GM12872 (cell line): ENCODE results near the gene CTNNA1.

Source experiments
- TF ChIP-seq, protein P1 (sequence below): IDR thresholded peaks from 3 replicates; pipeline ENCODE4 v1.5.1; 2011; ENCODE audit warnings: low read depth, mild to moderate bottlenecking, low read length, moderate library complexity; ENCODE audit not compliant: insufficient read depth

The CTNNA1 gene

DNA sequence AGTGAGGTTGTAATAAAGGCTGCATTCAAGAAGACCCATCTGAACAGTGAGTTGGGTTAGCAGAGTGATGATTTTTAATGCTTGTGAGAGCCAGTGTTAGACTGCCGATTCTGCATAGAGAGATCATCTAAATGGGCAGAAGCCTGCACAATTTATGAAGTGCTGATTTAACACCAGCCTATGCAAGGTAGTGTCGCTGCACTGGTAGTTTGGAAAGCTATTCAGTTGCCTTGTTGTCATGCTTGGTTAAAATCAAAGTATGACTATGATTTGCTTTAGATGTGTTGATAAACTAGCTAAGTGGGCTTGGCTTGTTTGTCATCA is 122.3 kb downstream of the CTNNA1 start:
- TF ChIP-seq, protein P1, sequence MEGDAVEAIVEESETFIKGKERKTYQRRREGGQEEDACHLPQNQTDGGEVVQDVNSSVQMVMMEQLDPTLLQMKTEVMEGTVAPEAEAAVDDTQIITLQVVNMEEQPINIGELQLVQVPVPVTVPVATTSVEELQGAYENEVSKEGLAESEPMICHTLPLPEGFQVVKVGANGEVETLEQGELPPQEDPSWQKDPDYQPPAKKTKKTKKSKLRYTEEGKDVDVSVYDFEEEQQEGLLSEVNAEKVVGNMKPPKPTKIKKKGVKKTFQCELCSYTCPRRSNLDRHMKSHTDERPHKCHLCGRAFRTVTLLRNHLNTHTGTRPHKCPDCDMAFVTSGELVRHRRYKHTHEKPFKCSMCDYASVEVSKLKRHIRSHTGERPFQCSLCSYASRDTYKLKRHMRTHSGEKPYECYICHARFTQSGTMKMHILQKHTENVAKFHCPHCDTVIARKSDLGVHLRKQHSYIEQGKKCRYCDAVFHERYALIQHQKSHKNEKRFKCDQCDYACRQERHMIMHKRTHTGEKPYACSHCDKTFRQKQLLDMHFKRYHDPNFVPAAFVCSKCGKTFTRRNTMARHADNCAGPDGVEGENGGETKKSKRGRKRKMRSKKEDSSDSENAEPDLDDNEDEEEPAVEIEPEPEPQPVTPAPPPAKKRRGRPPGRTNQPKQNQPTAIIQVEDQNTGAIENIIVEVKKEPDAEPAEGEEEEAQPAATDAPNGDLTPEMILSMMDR: no peak

DNA sequence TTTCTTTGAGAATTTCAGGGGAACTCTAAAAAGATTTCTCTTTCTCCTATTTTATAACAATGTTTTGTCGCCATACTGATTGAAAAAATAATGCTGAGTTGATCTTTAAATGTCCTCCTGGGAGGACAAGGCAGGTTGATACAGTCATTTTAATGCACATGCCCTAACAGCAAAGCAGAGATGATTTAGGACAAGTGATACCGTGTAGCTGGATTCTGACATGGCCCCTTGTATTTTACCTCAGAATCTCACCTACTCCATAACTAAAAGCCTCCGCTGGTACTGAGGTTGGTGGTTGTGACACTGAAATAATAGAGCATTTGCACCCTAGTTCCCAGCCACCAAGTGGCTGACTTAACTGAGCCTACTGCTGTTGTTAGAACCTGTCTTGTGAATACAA is 122.7 kb downstream of the CTNNA1 start:
- TF ChIP-seq, protein P1: no peak

DNA sequence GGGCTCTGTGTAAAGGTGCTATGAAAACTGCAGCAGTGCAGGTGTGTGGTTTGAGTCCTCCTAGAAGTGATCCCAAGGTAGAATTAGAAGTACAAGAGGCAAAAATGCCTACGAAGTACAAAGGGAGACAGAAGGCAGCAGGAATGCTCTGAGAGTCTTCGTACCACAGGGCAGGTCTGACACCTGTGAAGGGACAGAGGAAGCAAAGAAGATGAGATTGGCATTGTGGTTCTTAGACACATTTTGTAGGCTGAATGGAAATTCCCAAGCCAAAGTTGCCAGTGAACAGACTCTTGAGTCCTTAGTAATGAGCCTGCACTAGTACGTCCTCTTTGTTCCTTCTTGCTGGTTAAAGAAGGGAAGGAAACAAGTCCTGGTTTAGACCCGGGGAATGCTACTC is 123.6 kb downstream of the CTNNA1 start:
- TF ChIP-seq, protein P1: no peak

DNA sequence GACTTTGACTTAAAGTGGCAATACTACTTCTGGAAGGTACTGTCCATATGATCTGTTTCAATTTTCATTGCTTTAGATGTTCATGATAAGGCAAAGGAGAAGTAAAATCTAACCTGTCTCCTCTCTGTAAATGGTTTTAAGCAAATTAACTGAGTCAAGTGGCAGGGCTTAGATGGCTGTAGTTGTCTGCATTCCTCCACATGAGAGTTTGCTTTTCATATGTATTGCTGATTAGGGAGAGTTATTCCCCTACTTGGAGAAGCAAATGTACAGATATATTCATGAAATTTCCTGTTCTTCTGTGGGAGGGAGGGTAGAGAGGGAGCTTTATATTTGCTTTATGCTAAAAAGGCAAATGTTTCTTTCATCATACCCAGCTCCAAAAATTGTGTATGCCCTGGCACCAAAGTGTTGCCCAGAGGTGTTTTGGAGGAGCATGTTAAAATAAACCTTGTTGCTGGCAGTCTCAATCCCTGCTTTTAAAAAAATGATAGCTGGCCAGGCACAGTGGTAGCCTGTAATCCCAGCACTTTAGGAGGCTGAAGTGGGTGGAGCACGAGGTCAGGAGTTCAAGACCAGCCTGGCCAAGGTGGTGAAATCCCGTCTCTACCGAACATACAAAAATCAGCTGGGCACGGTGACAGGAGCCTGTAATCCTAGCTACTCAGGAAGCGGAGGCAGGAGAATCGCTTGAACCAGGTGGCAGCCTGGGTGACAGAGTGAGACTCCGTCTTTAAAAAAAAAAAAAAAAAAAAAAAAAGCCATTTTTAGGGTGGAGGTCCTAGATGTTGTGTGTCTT is 125.4 kb downstream of the CTNNA1 start:
- TF ChIP-seq, protein P1: no peak

DNA sequence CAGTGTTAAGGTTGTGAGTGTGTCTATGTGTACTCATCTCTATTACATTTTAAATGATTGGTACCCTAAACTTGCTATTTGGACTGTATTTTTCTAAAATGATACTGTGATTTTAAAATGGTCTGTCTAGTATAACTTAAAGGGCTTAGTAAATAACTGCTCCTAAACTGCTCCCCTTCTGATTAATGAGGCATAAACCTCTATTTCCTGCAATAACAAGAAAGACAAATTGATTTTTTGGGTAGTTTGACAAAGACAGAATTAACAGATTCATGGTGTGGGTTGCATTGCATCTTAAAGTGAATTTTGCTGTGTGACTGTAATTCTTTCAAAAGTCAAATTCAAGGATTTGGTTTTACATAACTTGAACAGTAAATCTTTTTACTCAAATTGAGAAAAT is 130.0 kb downstream of the CTNNA1 start:
- TF ChIP-seq, protein P1: no peak

DNA sequence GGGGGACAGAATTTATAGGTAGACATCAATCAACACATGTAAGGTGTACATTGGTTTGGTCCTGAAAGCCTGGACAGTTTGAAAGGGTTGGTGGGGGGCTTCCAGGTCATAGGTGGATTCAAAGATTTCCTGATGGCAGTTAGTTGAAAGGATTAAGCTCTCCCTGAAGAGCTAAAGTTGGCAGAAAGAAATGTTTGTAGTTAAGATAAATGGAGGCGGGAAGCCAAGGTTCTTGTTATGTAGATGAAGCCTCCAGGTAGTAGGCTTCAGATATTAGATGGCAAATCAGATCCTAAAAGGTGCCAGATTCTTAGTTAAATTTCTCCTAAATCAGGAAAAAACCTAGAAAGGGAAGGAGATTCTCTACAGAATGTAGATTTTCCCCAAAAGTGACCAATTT is 130.9 kb downstream of the CTNNA1 start:
- TF ChIP-seq, protein P1: no peak

DNA sequence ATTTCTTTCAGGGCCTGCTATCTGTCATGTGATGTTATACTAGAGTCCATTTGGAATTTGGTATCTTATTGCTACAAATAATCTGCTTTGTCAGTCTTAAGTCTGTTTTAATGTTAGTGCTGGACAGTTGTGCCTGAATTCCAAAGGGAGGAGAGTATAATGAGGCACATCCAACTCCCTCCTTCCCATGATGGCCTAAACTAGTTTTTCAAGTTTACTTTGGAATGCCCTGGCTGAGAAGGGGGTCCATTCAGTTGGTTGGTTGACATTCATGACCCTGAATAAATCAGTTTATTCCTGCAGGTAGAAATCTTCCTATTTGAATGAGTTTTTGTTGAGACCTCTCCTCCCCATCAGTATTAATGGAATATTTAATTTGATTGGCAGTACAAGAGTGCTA is 131.3 kb downstream of the CTNNA1 start:
- TF ChIP-seq, protein P1: no peak

DNA sequence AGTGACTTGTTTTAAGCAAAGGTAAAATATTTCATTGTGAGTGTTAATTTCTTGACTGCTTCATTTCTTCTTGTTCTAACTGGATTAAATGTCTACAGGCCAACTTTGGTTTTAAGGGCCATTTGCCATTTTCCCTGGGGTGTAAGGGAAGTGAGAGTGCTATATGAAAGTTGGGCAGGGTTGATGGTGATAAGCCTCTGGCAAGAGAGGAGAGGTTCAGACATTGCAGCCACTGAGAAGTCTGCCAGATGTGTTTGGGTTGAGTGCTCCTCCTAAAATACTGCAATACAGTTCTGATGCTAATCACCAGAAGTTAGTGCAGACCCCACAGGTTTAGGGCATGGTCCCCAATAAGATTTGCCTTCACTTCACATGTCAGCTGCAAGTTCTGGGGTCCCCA is 136.8 kb downstream of the CTNNA1 start:
- TF ChIP-seq, protein P1: no peak
